ENCODE measurements around the gene HERC2.
"Not testable (repeated sequence)": the region's sequence is repeated elsewhere in the genome, so short reads cannot be mapped to it uniquely, and the experiment has no call there.

Gene HERC2

GRCh38 chr15:28228096-28228495 lies 93.9 kb downstream of the HERC2 start:
- DNase-seq (ENCODE audit: low spot score): no peak
- TF ChIP-seq, protein P1, sequence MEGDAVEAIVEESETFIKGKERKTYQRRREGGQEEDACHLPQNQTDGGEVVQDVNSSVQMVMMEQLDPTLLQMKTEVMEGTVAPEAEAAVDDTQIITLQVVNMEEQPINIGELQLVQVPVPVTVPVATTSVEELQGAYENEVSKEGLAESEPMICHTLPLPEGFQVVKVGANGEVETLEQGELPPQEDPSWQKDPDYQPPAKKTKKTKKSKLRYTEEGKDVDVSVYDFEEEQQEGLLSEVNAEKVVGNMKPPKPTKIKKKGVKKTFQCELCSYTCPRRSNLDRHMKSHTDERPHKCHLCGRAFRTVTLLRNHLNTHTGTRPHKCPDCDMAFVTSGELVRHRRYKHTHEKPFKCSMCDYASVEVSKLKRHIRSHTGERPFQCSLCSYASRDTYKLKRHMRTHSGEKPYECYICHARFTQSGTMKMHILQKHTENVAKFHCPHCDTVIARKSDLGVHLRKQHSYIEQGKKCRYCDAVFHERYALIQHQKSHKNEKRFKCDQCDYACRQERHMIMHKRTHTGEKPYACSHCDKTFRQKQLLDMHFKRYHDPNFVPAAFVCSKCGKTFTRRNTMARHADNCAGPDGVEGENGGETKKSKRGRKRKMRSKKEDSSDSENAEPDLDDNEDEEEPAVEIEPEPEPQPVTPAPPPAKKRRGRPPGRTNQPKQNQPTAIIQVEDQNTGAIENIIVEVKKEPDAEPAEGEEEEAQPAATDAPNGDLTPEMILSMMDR (IDR thresholded peaks at IDR 0.05; ENCODE audit: extremely low read depth, missing control alignments): no peak

DNA sequence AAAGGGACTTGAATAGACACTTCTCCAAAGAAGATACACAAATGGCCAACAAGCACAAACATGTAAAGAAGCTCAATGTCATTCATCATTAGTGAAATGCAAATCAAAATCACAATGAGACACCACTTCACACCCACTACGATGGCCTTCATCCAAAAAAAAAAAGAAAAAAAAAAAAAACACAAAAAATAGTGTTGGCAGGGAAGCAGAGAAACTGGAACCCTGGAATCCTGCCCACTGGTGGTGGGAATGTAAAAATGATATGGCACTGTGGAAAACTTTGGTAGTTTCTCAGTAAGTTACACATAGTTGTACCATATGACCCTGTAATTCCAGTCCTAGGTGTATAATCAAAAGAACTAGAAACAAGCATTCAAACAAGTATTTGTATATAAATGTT lies 94.7 kb downstream of the HERC2 start:
- DNase-seq (ENCODE audit: low spot score): not testable (repeated sequence)

DNA sequence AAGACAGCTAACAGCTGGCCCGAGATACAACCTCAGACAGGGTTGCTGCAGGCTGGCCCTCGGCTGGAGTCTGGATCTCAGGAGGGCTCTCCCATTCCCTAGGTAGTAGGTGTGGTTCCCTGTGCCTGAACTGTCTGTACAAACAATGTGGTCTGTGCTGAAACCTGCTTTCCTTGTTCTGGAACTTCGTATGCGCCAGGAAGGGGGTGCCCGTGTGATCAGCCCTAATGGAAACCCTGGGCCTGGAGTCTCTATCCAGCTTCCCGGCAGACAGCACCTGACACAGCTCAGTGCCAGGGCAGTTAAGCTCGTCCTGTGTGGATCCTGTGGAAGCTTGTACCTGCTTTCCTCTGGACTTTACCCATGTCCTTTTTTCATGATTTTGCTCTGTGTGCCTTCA lies 99.4 kb downstream of the HERC2 start:
- not testable (repeated sequence) for DNase-seq (ENCODE audit: low spot score)

DNA sequence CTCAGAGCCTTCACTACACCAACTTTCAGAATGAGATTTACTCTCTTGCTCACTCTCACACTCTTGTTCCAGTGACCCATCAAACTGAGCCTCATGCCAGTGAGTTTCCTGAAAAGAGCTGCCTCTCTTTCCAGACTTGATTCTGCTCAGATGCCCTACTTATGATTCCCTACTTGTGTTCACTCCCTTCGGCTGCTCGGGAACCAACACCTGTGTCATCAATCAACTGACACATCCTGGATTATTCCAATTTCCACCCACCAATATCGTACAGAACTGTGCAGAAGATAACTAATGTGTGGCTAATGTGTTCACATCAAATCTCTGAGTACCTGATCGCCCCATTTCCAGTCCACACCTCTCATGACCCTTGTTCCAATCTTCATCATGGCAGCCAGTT lies 100.3 kb downstream of the HERC2 start:
- not testable (repeated sequence) for DNase-seq (ENCODE audit: low spot score)

DNA sequence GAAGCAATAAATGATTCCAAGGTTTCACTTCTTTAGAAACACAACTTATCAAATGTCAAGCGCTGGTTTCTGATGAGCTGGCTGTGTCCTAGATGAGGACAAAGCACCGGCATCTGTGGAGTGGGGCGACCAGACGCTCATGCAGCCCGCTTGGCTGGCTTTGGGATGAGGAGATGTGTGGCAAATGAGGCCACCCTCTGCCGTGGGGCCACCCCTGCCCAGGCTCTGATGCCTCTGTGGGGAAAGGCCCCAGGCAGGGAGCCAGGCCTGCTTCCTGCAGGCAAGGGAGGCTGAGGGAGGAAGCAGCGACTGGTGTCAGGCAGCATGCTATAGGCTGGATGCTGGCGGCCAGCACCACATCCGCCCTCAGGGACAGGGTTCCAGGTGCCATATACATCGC lies 102.9 kb downstream of the HERC2 start:
- TF ChIP-seq, protein P1 (IDR thresholded peaks at IDR 0.05; ENCODE audit: extremely low read depth, missing control alignments): no peak
- DNase-seq (ENCODE audit: low spot score): no peak

DNA sequence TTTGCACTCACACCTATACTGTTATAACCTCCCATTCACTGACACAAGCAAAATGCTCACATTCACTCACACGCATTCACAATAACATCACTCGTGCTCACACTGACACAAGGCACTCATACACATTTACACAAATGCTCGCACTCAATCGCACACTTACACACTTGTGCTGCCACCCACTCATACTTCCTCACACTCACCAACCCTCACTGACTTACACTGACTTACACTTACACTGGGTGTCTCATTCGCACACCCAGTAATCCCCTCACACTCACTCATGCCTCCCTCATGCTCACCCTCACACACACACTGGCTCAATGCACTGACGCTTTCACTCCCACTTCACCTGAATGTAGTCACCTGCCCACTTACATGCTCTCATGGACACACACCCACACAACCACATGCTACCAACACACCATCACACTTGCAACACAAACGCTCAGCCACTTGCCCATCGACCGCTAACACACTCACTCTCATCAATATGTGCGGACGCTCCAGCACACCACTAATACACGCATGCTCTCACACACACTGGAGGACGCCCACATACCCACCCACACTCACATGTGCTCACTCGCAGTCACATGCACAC lies 104.9 kb downstream of the HERC2 start:
- not testable (repeated sequence) for DNase-seq (ENCODE audit: low spot score)

DNA sequence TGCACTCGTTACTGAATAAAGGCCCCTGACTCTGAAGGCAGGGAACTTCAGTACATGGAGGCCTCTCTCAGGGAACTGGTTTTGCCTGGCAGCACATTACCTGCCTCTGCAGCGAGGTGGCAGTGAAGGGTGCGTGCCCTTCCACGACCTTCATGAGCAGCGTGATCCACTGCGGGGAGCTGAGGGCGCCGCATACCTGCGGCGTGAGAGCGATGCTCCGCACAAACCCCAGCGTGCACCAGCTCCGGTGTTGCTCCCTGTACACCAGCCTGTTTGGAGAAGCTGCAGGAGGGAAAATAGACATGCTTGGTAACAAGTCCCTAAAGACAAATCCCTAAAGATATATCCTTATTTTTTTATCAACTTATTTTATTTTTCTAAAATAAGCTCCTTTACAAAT lies 106.5 kb downstream of the HERC2 start:
- not testable (repeated sequence) for DNase-seq (ENCODE audit: low spot score)

DNA sequence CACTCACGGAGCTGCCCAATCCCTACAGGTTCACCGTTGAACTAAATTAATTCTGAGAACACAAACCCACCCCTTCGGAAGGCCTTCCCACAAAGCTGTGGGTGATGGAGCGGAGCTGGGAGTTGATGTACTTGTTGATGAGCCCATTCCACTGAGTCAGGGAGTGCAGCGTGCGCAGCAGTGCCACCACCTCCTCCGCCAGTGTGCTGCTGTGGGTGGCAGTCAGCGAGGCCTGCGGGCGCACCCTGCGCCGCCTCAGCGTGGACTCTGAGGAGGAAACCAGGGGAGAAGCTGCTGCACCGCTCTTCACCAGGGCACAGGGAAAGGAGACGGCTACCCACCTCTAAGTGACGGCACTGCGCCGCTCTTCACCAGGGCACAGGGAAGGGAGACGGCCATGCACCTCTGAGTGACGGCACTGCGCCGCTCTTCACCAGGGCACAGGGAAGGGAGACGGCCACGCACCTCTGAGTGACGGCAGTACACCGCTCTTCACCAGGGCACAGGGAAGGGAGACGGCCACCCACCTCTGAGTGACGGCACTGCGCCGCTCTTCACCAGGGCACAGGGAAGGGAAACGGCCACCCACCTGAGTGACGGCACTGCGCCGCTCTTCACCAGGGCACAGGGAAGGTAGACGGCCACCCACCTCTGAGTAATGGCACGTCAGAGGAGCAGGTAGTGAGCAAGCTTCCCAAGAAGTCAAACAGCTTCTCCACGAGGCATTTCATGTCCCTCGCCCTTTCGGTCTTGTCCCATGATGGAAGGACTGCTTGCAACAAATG lies 107.8 kb downstream of the HERC2 start:
- DNase-seq (ENCODE audit: low spot score): not testable (repeated sequence)

DNA sequence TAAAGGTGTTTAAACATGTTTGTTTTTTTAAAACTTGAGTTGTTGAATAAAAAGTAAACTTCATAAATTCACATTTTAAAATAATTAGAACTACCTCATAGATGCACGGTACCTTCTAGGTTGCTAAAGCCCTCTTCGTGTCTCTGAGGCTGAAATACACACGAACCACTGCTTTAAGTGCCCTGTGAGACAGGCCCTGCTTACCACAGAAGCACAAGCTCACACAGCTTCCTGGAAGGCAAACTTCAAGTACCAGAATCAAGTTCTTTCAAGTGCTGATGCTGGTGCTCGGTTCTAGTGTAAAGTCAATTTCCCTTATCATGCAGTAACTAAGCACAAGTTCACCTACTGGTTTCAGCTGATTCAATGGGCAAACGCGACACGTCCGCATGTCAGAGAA lies 108.6 kb downstream of the HERC2 start:
- DNase-seq (ENCODE audit: low spot score): not testable (repeated sequence)

- no peak for DNase-seq (ENCODE audit: low spot score)
- TF ChIP-seq, protein P1 (IDR thresholded peaks at IDR 0.05; ENCODE audit: extremely low read depth, missing control alignments): no peak
Observed at GRCh38 chr15:28208583-28208982, 113.4 kb downstream of the HERC2 start.

GRCh38 chr15:28205640-28206039 lies 116.3 kb downstream of the HERC2 start:
- not testable (repeated sequence) for DNase-seq (ENCODE audit: low spot score)

GRCh38 chr15:28203055-28203828 lies 118.7 kb downstream of the HERC2 start:
- DNase-seq (ENCODE audit: low spot score): not testable (repeated sequence)

GRCh38 chr15:28202124-28202523 lies 119.9 kb downstream of the HERC2 start:
- DNase-seq (ENCODE audit: low spot score): not testable (repeated sequence)

DNA sequence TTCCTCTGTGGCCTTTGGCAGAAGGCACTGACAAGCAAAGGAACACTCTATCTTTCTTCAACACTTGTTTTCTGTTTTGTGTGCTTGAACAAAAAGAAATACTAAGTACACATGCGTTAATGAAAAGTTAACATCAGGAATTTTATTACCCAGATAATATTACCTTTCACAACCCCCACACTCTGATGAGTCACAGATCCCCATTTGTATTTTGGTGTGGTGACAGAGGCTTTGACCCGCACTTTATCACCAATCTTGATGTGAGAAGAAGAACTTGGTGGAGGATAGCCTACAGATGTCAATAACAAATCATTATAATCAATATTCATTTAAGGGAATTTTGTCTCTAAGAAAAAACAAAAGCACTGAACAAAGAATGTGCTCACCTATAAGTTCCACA lies 123.8 kb downstream of the HERC2 start:
- not testable (repeated sequence) for DNase-seq (ENCODE audit: low spot score)

- DNase-seq (ENCODE audit: low spot score): not testable (repeated sequence)
Observed at GRCh38 chr15:28197694-28198093, 124.3 kb downstream of the HERC2 start.

GRCh38 chr15:28196581-28196980 lies 125.4 kb downstream of the HERC2 start:
- DNase-seq (ENCODE audit: low spot score): not testable (repeated sequence)

Measured in GM20000 (cell line).